Erythroblast (primary cell): ENCODE data around the gene NCLN.

Source experiments
- GATA1 ChIP-seq: IDR thresholded peaks from 2 replicates; pipeline ENCODE4 v1.6.1; 2011; ENCODE audit warnings: low read depth, mild to moderate bottlenecking, control low read depth, low read length, moderate library complexity
- POLR2A ChIP-seq: IDR thresholded peaks from 2 replicates; pipeline ENCODE4 v1.6.1; 2011; ENCODE audit warnings: mild to moderate bottlenecking, low read length

- TF ChIP-seq POLR2A, result no peak
- TF ChIP-seq GATA1, result no peak
Observed at GRCh38 chr19:3231288-3231687, 45.6 kb downstream of the NCLN start.
